Suprapubic skin (tissue), 4 donors: ENCODE measurements around the gene SLC29A3.

Experiments
- POLR2A ChIP-seq, 2 donors: fragments of 450-650 bp; IDR thresholded peaks; one replicate each; pipeline ENCODE4 v1.6.1; 2017; ENCODE audit warnings: antibody characterized with exemption in 2 of 2, mild to moderate bottlenecking in 2 of 2, moderate library complexity in 2 of 2
- POLR2AphosphoS5 ChIP-seq, 3 donors: sonication (generic); formaldehyde crosslinking; IDR thresholded peaks; one replicate each; pipeline ENCODE4 v1.6.1; 2017; ENCODE audit warnings: antibody characterized with exemption in 3 of 3
- TF ChIP-seq, protein P1 (sequence below), 2 donors: fragments of 200-600 bp in 1 of 2; fragments of 450-650 bp in 1 of 2; sonication (generic) in 1 of 2; IDR thresholded peaks; one replicate each; pipeline ENCODE4 v1.5.1; 2016 to 2019; ENCODE audit warnings: antibody characterized with exemption in 2 of 2, mild to moderate bottlenecking in 1 of 2, moderate library complexity in 1 of 2

DNA sequence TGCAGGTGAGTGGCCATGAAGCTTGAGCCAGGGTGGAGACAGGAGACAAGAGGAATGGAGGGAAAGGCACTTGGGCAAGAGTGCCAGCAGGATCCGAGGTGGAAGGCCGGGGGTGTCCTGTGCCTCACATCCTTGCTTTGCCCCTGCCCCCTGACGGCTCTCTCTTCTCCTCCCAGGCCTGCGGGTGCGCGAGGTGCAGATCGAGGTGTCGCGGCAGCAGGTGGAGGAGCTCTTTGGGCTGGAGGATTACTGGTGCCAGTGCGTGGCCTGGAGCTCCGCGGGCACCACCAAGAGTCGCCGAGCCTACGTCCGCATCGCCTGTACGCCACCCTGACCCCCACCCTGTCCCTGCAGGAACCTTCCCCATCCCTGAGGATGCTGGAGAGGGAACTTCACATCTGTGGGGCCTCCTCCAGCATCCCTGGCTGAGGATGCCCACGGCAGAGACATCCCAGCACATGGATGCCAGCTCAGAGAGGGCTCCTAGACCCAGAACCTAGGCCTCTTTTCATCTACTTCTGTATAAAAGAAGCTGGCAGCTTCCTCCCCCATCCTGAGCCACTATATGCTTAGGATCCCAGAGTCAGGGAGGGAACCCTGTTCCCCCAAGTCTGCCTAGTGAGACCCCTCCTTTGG lies 34.4 kb upstream of the SLC29A3 start:
- TF ChIP-seq POLR2A (IDR thresholded peaks at IDR 0.05), result no peak
- no peak for TF ChIP-seq POLR2AphosphoS5 (IDR thresholded peaks at IDR 0.05)
- TF ChIP-seq, protein P1, sequence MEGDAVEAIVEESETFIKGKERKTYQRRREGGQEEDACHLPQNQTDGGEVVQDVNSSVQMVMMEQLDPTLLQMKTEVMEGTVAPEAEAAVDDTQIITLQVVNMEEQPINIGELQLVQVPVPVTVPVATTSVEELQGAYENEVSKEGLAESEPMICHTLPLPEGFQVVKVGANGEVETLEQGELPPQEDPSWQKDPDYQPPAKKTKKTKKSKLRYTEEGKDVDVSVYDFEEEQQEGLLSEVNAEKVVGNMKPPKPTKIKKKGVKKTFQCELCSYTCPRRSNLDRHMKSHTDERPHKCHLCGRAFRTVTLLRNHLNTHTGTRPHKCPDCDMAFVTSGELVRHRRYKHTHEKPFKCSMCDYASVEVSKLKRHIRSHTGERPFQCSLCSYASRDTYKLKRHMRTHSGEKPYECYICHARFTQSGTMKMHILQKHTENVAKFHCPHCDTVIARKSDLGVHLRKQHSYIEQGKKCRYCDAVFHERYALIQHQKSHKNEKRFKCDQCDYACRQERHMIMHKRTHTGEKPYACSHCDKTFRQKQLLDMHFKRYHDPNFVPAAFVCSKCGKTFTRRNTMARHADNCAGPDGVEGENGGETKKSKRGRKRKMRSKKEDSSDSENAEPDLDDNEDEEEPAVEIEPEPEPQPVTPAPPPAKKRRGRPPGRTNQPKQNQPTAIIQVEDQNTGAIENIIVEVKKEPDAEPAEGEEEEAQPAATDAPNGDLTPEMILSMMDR (IDR thresholded peaks at IDR 0.05), result no peak
